Brain microvascular endothelial cell (primary cell): ENCODE data around the gene KCTD1.
A peak's percentile ranks its signal among the peaks of the same experiment; 100 is the strongest.
"Not testable (repeated sequence)": the region's sequence is repeated elsewhere in the genome, so short reads cannot be mapped to it uniquely, and the experiment has no call there.

Experiments
- DNase-seq: peaks from one replicate; pipeline ENCODE4 v3.0.0-alpha.2; 2020
- H3K27ac ChIP-seq: fragments of 250-450 bp; sonication (Bioruptor Pico); 2 replicates; pipeline ENCODE4 v1.5.1; 2020; ENCODE audit warnings: mild to moderate bottlenecking, moderate library complexity
- H3K27me3 ChIP-seq: fragments of 250-450 bp; sonication (Bioruptor Pico); replicated peaks from 2 replicates; pipeline ENCODE4 v1.5.1; 2020; ENCODE audit warnings: mild to moderate bottlenecking
- H3K36me3 ChIP-seq: fragments of 250-450 bp; sonication (Bioruptor Pico); replicated peaks from 2 replicates; pipeline ENCODE4 v1.5.1; 2020; ENCODE audit warnings: mild to moderate bottlenecking
- H3K4me3 ChIP-seq: 2 replicates; pipeline ENCODE4 v1.5.1; 2011; ENCODE audit warnings: low read depth, mild to moderate bottlenecking, control low read depth, low read length, moderate library complexity
- in situ Hi-C: cut with HindIII; loops from 2 replicates; pipeline ENCODE4 v1.10.0; 2017; ENCODE audit warnings: low sequenced_read_pairs, low pct_ligation_motif_present
- TF ChIP-seq, protein P1 (sequence below): IDR thresholded peaks from 2 replicates; pipeline ENCODE4 v1.5.1; 2011; ENCODE audit warnings: low read depth, mild to moderate bottlenecking, moderate library complexity, low read length, control low read depth, inconsistent platforms; ENCODE audit errors: missing control alignments

The KCTD1 gene

DNA sequence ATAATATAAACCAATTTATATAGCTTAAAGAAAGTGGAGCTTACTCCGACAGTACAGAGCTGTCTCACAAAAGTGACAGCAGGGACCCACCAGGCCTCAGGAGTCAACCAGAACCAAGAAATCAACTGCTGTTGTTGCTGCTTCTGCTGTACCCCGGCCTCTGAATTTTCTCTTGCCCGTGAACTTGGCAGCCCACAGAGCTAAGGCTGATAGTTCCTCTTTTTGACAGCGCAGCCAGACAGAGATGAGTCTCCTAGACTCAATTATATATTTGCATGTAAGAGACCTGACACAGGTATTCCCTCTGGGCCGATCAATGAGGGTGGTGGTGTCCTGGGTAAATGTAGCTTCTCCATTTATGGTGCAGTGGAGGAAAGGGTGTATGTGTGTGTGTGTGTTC, 109.4 kb downstream of the KCTD1 start:
- Histone ChIP-seq H3K36me3 (no peaks in the 10 kb centered on the region), H3K27me3 (no peaks in the 10 kb centered on the region), H3K4me3 (no peak overlapping the region), H3K27ac (no peak overlapping the region)
- DNase-seq = no peak
- in situ Hi-C loops = no loop called here
- TF ChIP-seq, protein P1, sequence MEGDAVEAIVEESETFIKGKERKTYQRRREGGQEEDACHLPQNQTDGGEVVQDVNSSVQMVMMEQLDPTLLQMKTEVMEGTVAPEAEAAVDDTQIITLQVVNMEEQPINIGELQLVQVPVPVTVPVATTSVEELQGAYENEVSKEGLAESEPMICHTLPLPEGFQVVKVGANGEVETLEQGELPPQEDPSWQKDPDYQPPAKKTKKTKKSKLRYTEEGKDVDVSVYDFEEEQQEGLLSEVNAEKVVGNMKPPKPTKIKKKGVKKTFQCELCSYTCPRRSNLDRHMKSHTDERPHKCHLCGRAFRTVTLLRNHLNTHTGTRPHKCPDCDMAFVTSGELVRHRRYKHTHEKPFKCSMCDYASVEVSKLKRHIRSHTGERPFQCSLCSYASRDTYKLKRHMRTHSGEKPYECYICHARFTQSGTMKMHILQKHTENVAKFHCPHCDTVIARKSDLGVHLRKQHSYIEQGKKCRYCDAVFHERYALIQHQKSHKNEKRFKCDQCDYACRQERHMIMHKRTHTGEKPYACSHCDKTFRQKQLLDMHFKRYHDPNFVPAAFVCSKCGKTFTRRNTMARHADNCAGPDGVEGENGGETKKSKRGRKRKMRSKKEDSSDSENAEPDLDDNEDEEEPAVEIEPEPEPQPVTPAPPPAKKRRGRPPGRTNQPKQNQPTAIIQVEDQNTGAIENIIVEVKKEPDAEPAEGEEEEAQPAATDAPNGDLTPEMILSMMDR = no peak

DNA sequence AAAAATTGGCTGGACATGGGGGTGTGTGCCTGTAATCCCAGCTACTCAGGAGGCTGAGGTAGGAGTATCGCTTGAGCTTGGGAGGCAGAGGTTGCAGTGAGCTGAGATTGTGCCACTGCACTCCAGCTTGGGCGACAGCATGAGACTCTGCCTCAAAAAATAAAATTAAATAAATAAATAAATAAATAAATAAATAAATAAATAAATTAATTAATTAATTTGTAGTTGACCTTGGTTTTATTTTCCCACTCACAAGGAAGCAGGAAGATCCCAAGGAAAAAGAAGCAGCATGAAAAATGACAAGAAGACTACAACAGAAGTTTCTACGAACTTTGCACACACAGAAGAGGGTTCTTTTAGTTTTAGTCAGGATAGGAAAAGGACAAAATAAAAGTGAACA, 110.7 kb downstream of the KCTD1 start:
- H3K27me3 ChIP-seq, H3K36me3 ChIP-seq, H3K4me3 ChIP-seq, H3K27ac ChIP-seq, in situ Hi-C loops, DNase-seq: not testable (repeated sequence)

DNA sequence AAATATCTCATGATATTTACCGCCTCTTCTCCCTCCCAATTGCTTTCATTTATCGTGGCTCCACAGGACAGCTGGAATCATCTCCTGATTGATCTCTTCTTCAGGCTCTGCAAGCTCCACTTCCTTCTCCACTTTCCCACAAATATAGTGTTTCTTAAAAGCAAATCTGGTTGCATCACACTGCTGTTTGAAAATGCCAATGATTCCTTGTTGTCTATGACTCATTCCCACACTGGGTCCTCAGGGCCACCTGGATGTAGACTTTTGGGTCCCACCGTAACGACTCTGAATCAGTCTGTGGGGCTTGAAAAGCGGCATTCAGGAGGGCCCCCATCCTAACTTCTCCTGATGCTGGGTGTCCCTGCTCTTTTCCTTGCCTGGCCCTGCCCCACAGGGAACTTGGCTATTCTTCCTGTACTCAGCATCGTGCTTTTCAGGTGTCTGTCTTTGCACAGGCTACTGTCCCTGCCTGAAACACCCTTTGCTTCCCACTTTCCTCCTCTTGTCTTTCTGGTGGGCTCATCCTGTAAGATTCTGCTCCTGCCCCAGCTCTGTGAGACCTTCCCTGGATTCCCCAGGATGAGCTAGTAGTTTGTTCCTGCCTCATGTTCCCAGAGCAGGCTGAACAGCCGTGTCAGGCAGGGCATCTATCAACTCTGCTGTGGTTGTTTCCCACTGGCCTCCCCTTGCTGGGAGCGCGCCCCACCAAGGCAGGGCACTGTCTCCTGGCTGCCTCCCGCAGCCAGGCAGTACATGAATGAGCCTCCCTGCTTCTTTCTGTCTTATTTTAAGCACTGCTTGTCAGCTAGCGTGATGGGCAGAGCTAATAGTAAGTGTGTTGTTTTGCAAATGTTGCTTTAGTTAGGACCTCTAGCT, 111.9 kb downstream of the KCTD1 start:
- in situ Hi-C loops = no loop called here
- Histone ChIP-seq H3K36me3 (no peaks in the 10 kb centered on the region), H3K27me3 (no peaks in the 10 kb centered on the region), H3K27ac (no peak overlapping the region), H3K4me3 (no peak overlapping the region)
- TF ChIP-seq, protein P1 = no peak
- peak; percentile 68 for DNase-seq

GRCh38 chr18:26435415-26436095, 112.8 kb downstream of the KCTD1 start:
- DNase-seq = no peak
- TF ChIP-seq, protein P1 = no peak
- H3K36me3 ChIP-seq = no peaks in the 10 kb centered on the region
- H3K27me3 ChIP-seq = no peaks in the 10 kb centered on the region
- in situ Hi-C loops = no loop called here
- no peak overlapping the region for H3K4me3 ChIP-seq
- no peak overlapping the region for H3K27ac ChIP-seq

DNA sequence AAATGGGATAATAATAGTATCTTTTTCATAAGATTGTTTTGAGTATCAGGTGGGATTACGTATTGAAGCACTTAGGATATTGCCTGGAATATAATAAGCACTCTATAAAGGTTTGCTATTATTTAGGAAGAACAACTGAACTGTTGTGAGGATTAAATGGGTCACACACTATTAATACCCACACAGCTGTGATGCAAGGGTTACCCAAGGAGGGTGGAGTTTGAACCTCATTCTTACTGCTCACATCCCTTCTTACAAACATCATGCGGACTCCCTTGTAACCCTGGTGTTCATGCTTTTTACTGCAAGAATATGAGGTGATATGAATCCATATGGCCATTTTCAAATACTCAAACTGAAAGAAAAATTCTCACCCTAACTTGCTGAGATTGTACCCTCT, 113.5 kb downstream of the KCTD1 start:
- in situ Hi-C loops = no loop called here

More for the DNA sequence above, 113.5 kb downstream of the KCTD1 start:
- no peaks in the 10 kb centered on the region for H3K27me3 ChIP-seq
- DNase-seq = no peak
- TF ChIP-seq, protein P1 = no peak
- no peak overlapping the region for H3K4me3 ChIP-seq
- H3K36me3 ChIP-seq = no peaks in the 10 kb centered on the region
- H3K27ac ChIP-seq = no peak overlapping the region
